HG03159 (cell line): ENCODE measurements around the gene SPEF2.
"Not testable (repeated sequence)": the region's sequence is repeated elsewhere in the genome, so short reads cannot be mapped to it uniquely, and the experiment has no call there.

Experiments used
- ATAC-seq: cut with Tn5 transposase; IDR thresholded peaks from one replicate; pipeline ENCODE4 v1.9.1; 2021; ENCODE audit warnings: mild to moderate bottlenecking, moderate library complexity; ENCODE audit not compliant: unreplicated experiment

The SPEF2 gene

GRCh38 chr5:35816881-35817521 lies 199.3 kb downstream of the SPEF2 start:
- ATAC-seq = no peak

- no peak for ATAC-seq
These were observed 201.4 kb downstream of the SPEF2 start for GRCh38 chr5:35819026-35819425.

GRCh38 chr5:35819668-35820067 lies 202.0 kb downstream of the SPEF2 start:
- ATAC-seq = no peak

- no peak for ATAC-seq
These were observed 203.1 kb downstream of the SPEF2 start for GRCh38 chr5:35820735-35821134.

- ATAC-seq = no peak
These were observed 203.8 kb downstream of the SPEF2 start for GRCh38 chr5:35821513-35821912.

- ATAC-seq = no peak
These were observed 204.8 kb downstream of the SPEF2 start for GRCh38 chr5:35822511-35822910.

GRCh38 chr5:35823347-35824098 lies 205.9 kb downstream of the SPEF2 start:
- no peak for ATAC-seq

GRCh38 chr5:35826056-35826455 lies 208.4 kb downstream of the SPEF2 start:
- no peak for ATAC-seq

- ATAC-seq = no peak
These were observed 208.9 kb downstream of the SPEF2 start for GRCh38 chr5:35826554-35826953.

GRCh38 chr5:35828082-35828598 lies 210.5 kb downstream of the SPEF2 start:
- no peak for ATAC-seq

- no peak for ATAC-seq
These were observed 212.9 kb downstream of the SPEF2 start for GRCh38 chr5:35830587-35830986.

GRCh38 chr5:35832762-35833161 lies 215.1 kb downstream of the SPEF2 start:
- no peak for ATAC-seq

- no peak for ATAC-seq
These were observed 215.6 kb downstream of the SPEF2 start for GRCh38 chr5:35833224-35833623.

GRCh38 chr5:35835796-35836742 lies 218.4 kb downstream of the SPEF2 start:
- no peak for ATAC-seq

GRCh38 chr5:35838370-35839042 lies 220.8 kb downstream of the SPEF2 start:
- ATAC-seq = no peak

GRCh38 chr5:35842856-35843255 lies 225.2 kb downstream of the SPEF2 start:
- no peak for ATAC-seq

GRCh38 chr5:35845508-35845907 lies 227.8 kb downstream of the SPEF2 start:
- ATAC-seq = not testable (repeated sequence)

GRCh38 chr5:35847491-35847890 lies 229.8 kb downstream of the SPEF2 start:
- ATAC-seq = no peak

GRCh38 chr5:35847961-35848360 lies 230.3 kb downstream of the SPEF2 start:
- ATAC-seq = no peak

- no peak for ATAC-seq
These were observed 232.2 kb downstream of the SPEF2 start for GRCh38 chr5:35849860-35850259.
